HFF-Myc (cell line): Measurements from ENCODE around the gene BEND7.

Source experiments
- DNase-seq: peaks from one replicate; pipeline ENCODE4 v3.0.0-alpha.2; 2011; ENCODE audit warnings: low read depth; ENCODE audit errors: extremely low read depth
- H3K4me3 ChIP-seq: replicated peaks from 2 replicates; pipeline ENCODE4 v1.5.1; 2011; ENCODE audit warnings: low read depth, mild to moderate bottlenecking, control low read depth, low read length
- TF ChIP-seq, protein P1 (sequence below): IDR thresholded peaks from 2 replicates; pipeline ENCODE4 v1.5.1; 2012; ENCODE audit warnings: mild to moderate bottlenecking, low read depth, low read length, control low read depth; ENCODE audit errors: missing control alignments

The BEND7 gene

DNA sequence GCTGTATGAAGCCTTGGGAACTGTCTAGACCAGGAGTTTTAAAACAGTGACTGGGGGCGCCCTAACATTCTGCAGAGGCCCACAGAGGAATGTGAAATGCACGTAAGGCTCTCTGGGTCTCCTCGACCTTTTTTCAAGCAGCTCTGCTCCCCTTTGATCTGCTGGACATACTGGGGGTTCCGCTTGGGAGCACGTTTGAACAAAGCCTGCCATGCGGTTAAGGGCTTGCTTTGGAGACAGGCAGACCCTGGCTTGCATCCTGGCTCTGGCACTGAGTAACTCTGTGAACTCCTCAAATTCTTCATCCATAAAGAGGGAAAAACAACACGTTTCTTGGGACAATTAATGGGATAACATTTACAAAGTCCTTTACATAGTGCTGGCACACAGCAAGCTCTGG is 7.8 kb downstream of the BEND7 start:
- TF ChIP-seq, protein P1, sequence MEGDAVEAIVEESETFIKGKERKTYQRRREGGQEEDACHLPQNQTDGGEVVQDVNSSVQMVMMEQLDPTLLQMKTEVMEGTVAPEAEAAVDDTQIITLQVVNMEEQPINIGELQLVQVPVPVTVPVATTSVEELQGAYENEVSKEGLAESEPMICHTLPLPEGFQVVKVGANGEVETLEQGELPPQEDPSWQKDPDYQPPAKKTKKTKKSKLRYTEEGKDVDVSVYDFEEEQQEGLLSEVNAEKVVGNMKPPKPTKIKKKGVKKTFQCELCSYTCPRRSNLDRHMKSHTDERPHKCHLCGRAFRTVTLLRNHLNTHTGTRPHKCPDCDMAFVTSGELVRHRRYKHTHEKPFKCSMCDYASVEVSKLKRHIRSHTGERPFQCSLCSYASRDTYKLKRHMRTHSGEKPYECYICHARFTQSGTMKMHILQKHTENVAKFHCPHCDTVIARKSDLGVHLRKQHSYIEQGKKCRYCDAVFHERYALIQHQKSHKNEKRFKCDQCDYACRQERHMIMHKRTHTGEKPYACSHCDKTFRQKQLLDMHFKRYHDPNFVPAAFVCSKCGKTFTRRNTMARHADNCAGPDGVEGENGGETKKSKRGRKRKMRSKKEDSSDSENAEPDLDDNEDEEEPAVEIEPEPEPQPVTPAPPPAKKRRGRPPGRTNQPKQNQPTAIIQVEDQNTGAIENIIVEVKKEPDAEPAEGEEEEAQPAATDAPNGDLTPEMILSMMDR = no peak
- H3K4me3 ChIP-seq = no peak overlapping the region
- DNase-seq = no peak

DNA sequence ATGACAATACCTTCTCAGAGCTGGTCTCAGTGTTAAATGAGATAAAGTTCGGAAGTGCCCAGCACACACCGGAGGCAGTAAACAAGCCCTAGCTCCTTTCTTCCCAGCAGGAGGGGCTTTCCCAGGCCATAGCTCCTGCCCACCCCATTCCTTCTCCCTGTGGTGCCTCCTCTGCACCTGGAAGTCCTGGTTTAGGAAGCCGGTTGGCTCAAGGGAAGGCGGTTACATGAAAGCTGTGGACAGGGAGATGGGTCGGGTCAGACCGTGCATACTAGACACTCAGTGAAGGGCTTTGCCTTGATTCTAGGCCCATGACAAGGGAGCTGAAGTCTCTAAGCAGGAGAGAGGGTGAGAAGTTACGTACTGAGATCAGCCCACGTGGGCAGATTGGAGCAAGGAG is 8.6 kb downstream of the BEND7 start:
- no peak for DNase-seq
- TF ChIP-seq, protein P1 = no peak
- H3K4me3 ChIP-seq = no peak overlapping the region

DNA sequence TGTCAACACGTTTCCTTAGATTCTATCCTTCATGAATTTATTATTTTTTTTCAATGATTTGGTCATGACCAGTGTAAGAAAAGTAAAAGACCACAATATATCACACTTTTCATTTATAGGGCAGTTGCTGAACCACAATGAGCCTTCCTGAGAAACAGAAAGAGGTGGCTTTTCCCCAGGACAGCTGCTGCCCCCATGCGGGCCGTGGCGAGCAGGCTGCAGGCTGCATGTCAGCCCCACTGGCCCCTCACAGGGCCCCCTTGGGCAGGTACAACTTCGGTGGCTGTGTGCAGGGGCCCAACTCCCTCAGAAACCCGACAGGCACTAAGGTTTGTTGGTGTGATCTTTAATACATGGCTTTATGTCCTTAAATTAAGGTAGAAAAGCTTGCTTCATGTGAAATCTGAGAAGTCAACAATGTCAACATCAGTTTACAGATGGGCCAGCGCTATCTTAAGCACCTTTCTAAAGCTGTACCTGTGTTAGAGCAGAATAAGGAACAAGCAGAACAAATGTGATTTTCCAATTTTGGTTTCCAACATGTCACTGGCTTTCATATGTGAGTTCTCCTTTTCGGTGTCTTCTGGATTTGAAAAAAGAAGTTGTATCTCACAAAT is 10.6 kb downstream of the BEND7 start:
- no peak for DNase-seq
- TF ChIP-seq, protein P1 = peak; percentile 24
- no peak overlapping the region for H3K4me3 ChIP-seq

DNA sequence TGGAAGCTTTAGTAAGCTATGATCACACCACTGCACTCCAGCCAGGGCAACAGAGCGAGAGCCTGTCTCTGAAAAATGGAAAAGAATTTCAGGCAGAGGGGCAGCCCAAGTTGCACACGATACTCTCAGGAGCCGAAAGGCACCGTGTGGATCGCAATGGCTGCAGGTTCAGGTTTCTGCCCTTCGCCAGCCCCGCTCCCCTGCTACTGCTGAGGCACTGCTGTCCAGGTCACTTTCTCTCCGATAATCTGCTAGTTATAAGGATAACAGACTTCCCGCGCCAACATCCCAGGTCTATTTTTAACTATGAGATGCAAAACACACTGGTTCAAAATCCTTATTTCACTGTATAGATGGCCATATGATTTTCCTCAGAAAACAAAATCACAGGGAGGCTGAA is 11.1 kb downstream of the BEND7 start:
- TF ChIP-seq, protein P1 = no peak
- H3K4me3 ChIP-seq = no peak overlapping the region
- DNase-seq = no peak

DNA sequence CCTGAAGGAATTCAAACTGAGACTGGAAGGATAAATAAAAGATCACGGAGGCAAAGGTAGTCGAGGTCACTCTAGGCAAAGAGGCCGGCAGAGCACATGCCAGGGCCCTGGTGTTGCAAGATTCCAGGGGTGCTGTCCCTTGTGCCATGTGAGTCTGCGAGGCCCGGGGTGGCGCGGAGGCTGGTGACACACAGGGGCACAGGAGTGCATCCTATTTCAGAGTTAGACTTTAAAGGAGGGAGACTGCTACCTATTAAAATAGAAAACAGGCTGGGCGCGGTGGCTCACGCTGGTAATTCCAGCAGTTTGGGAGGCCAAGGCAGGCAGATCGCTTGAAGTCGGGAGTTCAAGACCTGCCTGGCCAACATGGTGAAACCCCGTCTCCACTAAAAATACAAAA is 12.6 kb downstream of the BEND7 start:
- TF ChIP-seq, protein P1 = no peak
- no peak for DNase-seq
- no peak overlapping the region for H3K4me3 ChIP-seq

DNA sequence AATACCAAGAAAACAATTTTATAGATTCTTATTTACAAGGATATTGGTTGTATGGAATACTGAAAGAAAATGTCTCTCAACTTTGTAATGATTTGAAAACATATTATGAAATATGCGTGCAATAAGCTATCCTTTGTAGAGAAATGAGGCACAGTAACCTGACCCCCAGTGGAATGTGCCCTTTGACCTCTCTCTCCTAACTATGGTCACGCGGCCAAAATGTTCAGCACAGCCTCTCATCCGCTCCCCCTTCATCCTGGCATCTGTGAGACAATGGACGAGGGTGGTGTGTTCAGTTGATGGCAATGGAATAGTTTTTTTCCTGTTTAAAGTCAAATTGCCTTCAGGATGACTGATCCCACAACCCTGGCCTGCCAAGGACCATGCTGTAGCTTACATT is 13.3 kb downstream of the BEND7 start:
- no peak overlapping the region for H3K4me3 ChIP-seq
- TF ChIP-seq, protein P1 = no peak
- no peak for DNase-seq

DNA sequence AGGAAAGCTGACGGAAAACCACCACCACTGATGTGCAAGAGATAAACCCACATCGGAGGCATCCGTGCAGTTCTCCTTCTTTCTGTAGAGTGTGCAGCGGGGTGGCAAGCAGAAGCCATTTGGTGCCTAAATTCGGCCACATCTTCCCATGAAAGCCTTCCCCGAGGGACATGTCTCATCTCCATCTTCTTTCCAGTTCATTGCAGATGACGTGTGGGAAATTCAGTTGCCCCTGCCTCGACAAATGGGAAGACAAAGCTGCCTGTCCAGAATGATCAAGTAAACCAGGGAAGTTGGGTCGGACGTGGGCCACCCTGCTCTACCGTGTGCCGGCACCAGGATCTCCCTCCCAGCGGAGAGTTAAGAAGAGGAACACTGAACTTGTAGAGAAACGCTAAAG is 14.5 kb downstream of the BEND7 start:
- TF ChIP-seq, protein P1 = no peak
- DNase-seq = no peak
- H3K4me3 ChIP-seq = no peak overlapping the region
